GM19452 (cell line): ENCODE measurements around the gene MKI67.

Experiments used
- ATAC-seq: cut with Tn5 transposase; IDR thresholded peaks from one replicate; pipeline ENCODE4 v1.9.1; 2021; ENCODE audit not compliant: unreplicated experiment

Gene MKI67

GRCh38 chr10:128068398-128069285 lies 57.6 kb downstream of the MKI67 start:
- no peak for ATAC-seq

- no peak for ATAC-seq
Observed at GRCh38 chr10:128067691-128068397, 58.4 kb downstream of the MKI67 start.

GRCh38 chr10:128066870-128067382 lies 59.3 kb downstream of the MKI67 start:
- no peak for ATAC-seq

- no peak for ATAC-seq
Observed at GRCh38 chr10:128065881-128066534, 60.2 kb downstream of the MKI67 start.

- peak; percentile 40 for ATAC-seq
Observed at GRCh38 chr10:128064970-128065580, 61.1 kb downstream of the MKI67 start.

GRCh38 chr10:128064108-128064969 lies 61.9 kb downstream of the MKI67 start:
- peak; percentile 55 for ATAC-seq

- ATAC-seq, result no peak
Observed at GRCh38 chr10:128063736-128064107, 62.5 kb downstream of the MKI67 start.

- ATAC-seq, result peak; percentile 48
Observed at GRCh38 chr10:128062881-128063563, 63.2 kb downstream of the MKI67 start.

GRCh38 chr10:128062331-128062880 lies 63.8 kb downstream of the MKI67 start:
- no peak for ATAC-seq

- ATAC-seq, result no peak
Observed at GRCh38 chr10:128061306-128062300, 64.6 kb downstream of the MKI67 start.

GRCh38 chr10:128060341-128061250 lies 65.6 kb downstream of the MKI67 start:
- ATAC-seq, result no peak

- ATAC-seq, result no peak
Observed at GRCh38 chr10:128059982-128060293, 66.3 kb downstream of the MKI67 start.

GRCh38 chr10:128059266-128059981 lies 66.8 kb downstream of the MKI67 start:
- no peak for ATAC-seq

- ATAC-seq, result no peak
Observed at GRCh38 chr10:128058750-128059134, 67.5 kb downstream of the MKI67 start.

GRCh38 chr10:128058106-128058749 lies 68.0 kb downstream of the MKI67 start:
- no peak for ATAC-seq
